ENCODE results near the gene MDH1.

GRCh38 chr2:63622751-63623150 is 34.0 kb downstream of the MDH1 start:
- TF ChIP-seq CTCF (tag by site-specific recombination; IDR thresholded peaks at IDR 0.05) (no peak), ZBTB49 (tag by site-specific recombination; IDR thresholded peaks at IDR 0.05; ENCODE audit: low read depth) (no peak), GLI2 (tag by site-specific recombination; IDR thresholded peaks at IDR 0.05; ENCODE audit: borderline replicate concordance, low read depth) (no peak), ZNF10 (tag by site-specific recombination; IDR thresholded peaks at IDR 0.05) (no peak), HOXA7 (CRISPR knock-in tag; IDR thresholded peaks at IDR 0.05; ENCODE audit: borderline replicate concordance) (no peak), YY1 (tag by site-specific recombination; IDR thresholded peaks at IDR 0.05) (no peak), ATF2 (tag by site-specific recombination; IDR thresholded peaks at IDR 0.05; ENCODE audit: low read depth) (no peak), ZNF140 (tag by site-specific recombination; IDR thresholded peaks at IDR 0.05) (no peak), GLIS2 (tag by site-specific recombination; IDR thresholded peaks at IDR 0.05) (no peak), ZEB2 (tag by site-specific recombination; IDR thresholded peaks at IDR 0.05) (no peak), ZNF121 (tag by site-specific recombination; IDR thresholded peaks at IDR 0.05) (no peak), TCF7L2 (IDR thresholded peaks at IDR 0.05; ENCODE audit: borderline replicate concordance, low read depth, low read length) (no peak), ZNF777 (tag by site-specific recombination; IDR thresholded peaks at IDR 0.05; ENCODE audit: borderline replicate concordance) (no peak)

Data from HEK293 (cell line).